Measurements from ENCODE around the gene KL. TPM values are rescaled to one million over a fixed set of nuclear protein-coding genes. Genes with fewer than 3 reads are reported as not detected.

The KL gene
- total RNA-seq, 4 donors from 2014 or later: 1.9 to 11.9 (median 7.0) TPM

DNA sequence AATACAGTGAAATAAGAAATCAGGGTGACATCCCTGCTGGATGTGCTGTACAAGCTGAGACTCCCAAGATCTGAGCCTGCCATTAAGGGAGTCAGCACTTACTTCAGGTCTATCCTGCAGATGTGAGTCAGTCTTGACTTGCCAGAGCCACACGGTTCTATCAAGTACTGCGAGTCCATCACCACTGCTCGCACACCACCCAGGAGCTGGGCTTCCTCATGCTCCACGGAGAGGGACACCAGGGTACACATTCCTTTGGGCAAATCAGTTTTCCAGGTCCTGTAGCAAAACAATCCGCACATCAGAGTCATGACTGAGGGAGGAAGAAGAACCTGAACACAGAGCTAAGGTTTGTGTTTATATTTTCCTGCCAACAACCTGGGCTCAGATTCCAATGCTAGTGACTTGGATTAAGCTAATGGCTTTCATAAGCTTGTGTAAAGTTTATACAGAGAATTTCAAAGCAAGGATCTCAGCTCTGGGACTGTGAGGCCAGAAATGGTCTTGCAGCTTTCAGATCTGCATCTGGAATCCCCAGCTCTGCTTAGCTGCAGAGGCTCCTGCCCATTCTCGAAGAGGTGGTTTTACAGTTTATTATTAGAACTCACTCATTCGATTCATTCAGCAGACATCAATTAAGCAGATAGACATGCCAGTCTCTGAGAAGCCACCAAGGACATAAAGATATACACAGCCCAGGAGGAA is 90.6 kb downstream of the KL start:
- TF ChIP-seq, protein P1, sequence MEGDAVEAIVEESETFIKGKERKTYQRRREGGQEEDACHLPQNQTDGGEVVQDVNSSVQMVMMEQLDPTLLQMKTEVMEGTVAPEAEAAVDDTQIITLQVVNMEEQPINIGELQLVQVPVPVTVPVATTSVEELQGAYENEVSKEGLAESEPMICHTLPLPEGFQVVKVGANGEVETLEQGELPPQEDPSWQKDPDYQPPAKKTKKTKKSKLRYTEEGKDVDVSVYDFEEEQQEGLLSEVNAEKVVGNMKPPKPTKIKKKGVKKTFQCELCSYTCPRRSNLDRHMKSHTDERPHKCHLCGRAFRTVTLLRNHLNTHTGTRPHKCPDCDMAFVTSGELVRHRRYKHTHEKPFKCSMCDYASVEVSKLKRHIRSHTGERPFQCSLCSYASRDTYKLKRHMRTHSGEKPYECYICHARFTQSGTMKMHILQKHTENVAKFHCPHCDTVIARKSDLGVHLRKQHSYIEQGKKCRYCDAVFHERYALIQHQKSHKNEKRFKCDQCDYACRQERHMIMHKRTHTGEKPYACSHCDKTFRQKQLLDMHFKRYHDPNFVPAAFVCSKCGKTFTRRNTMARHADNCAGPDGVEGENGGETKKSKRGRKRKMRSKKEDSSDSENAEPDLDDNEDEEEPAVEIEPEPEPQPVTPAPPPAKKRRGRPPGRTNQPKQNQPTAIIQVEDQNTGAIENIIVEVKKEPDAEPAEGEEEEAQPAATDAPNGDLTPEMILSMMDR (IDR thresholded peaks at IDR 0.05; ENCODE audit: low read depth): no peak

GRCh38 chr13:33107361-33107760 is 91.1 kb downstream of the KL start:
- TF ChIP-seq, protein P1 (IDR thresholded peaks at IDR 0.05; ENCODE audit: low read depth): no peak

DNA sequence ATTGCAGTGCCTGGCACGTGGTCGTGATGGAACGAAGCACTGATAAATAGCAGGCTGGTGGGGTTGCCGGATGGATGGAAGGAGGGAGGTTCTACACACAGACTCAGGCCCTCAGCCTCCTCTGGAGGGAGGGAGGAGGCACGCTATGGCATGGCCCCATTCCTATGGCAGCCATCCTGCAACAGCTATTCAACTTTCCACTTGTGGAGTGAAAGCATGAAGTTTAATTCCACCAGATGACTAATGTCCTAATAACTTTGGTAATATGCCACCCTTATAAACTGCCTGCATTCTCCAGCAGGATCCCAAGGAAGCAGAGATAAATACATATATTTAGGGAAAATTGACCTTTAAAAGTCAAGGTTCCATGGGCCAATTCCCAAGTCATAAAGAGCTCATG is 92.4 kb downstream of the KL start:
- TF ChIP-seq, protein P1 (IDR thresholded peaks at IDR 0.05; ENCODE audit: low read depth): no peak

DNA sequence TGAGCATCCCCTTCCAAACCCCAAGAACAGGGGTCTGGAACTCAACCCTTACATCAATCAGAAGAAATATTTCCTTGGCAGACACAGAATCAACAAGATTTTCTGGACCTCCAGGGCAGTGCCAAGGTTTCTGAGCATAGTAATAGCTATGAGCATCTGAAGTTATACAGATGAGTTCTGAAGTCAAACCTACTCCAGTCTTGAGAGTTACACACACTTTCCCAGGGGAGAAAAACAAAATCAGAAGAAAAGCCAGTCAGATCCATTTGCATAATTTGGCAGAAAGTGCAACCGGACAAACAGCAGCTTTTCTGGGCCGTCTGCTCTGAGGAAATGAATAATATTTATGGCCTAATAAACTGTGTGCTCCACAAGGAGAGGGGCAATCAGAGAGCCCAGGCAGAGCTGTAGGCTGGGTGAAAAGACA is 93.1 kb downstream of the KL start:
- TF ChIP-seq, protein P1 (IDR thresholded peaks at IDR 0.05; ENCODE audit: low read depth): no peak

GRCh38 chr13:33109801-33110200 is 93.6 kb downstream of the KL start:
- TF ChIP-seq, protein P1 (IDR thresholded peaks at IDR 0.05; ENCODE audit: low read depth): no peak

- TF ChIP-seq, protein P1 (IDR thresholded peaks at IDR 0.05; ENCODE audit: low read depth): no peak
These were observed 94.1 kb downstream of the KL start for GRCh38 chr13:33110386-33110712.

DNA sequence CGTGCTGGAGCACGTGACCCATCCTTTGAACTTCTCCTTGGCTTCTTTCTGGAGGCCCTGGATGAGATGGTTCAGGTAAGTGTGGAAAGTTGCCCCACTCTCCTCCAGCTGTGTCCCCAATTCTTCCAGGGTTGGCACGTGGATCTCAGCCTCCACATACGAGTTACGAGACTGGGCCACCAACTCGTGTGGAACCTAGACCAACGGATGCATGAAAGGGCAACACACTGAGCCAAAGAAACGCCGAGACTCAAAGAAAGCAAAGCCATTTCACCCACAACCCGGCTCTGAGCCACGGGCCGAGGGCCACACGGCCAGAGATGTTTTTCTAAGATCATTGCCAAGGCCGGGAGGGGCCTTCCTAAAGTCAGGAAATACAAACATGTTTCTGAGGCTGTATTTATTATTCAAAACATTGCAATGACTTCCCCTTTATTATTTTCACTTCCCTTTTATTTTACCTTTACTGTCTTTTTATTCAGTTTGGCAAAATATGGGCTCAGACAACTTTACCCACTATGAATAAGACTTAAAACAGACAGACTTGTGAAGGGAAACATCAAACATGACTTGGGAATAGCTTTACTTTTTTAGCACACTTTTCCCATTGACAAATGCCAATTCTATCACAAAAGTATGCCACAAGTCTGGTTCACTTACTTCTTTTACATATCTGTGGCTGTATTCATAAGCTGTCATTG is 94.6 kb downstream of the KL start:
- TF ChIP-seq, protein P1 (IDR thresholded peaks at IDR 0.05; ENCODE audit: low read depth): no peak
